ENCODE measurements around the gene SMC3. TPM values are rescaled to one million over a fixed set of nuclear protein-coding genes. Genes with fewer than 3 reads are reported as not detected.

The SMC3 gene
- 40.4 and 42.3 TPM in 2 replicates for total RNA-seq (2014; rRNA removed; shearing (Covaris generic); ENCODE audit: low replicate concordance)

DNA sequence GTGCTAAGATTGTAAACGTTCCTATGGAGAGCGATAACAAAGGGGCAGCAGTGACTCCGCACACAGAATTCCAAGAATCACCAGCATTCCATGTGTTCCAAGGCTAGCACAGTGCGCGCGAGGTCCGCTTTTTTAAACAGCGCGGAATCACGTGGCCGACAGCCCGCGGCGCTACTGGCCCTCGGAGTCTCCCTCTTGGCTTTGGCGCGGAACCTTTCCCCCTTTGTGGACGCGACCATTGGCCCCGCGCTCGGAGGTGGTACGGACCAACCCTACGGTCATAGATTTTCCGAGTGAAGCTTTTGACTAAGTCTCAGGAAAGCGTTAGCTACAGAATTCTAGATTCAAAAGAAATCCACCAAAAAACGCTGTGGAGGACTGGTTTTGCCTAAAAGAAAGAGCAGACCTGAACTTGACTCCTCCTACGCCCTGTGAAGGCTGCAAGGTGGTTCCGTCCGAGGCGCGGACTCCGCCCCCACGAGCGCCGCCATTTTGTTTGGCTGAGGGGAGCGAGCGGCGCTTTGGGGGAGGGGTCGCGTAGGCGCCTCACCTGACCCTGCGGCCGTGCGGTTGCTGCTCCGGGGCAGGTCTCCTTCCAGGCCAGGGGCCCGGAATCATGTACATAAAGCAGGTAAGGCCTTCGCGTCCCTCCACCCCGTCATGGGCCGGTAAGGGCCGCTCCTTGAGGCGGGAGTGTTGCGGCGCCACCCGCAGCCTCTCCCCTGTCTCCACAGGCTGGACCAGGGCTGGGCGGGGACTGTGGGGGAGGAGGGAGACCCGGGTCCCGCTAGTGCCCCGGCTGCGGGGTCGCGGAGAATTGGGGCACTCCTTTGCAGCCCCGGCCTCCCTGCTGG lies at the start of gene SMC3:
Gene SMC3 (plus strand): TSS at position 495 of the 854 bp plus-strand sequence. CDS start 122 bp downstream, at position 617.
- peak; percentile 97 for DNase-seq
- Histone ChIP-seq H3K9me3 (ENCODE audit: low read length) (no peaks in the 10 kb centered on the region), H3K79me2 (ENCODE audit: low read length) (peaks cover 48% of the 10 kb centered on the region)

DNA sequence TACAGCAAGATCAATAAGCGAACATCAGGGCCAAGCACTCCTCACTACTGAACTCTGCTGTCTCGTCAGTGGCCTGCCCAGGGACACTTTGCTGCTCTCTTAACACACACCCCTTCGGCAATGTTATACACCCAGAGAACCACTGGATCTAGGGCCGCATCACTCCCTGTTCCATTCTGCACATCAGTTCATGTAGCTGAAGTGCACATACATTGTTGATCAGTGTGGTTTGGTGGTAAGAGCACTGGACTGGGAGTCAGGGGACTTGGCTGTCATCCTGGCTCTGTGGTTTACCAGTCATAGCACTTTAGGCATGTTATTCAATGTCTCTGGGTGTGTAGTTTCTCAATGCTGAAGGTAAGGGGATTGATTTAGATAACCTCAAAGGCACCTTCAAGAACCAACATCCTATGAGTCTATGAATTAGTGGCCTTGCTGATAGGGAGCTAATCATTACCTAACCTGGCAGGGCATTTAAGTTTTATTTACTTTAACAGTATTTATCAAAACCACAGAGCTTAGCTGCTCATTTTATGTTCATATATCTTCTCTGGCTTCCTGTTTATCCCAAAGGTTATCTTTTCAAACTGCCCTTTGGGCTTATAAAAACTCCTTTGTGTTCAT lies 45.0 kb upstream of the SMC3 start:
- no peak overlapping the region for H3K9ac ChIP-seq (ENCODE audit: low read length)
- no peak overlapping the region for H3K4me3 ChIP-seq (ENCODE audit: low read length)
- H3K27me3 ChIP-seq (ENCODE audit: low read length): no peaks in the 10 kb centered on the region
- no peaks in the 10 kb centered on the region for H3K9me2 ChIP-seq (replicated peaks; ENCODE audit: insufficient read depth, low read length)
- no peaks in the 10 kb centered on the region for H3K9me3 ChIP-seq (ENCODE audit: low read length)
- no peaks in the 10 kb centered on the region for H4K20me1 ChIP-seq (ENCODE audit: insufficient read depth, low read depth, low read length)
- H3K36me3 ChIP-seq (ENCODE audit: insufficient read depth, low read length): no peaks in the 10 kb centered on the region
- H3K4me2 ChIP-seq (ENCODE audit: low read depth, low read length, poor library complexity, severe bottlenecking): no peak overlapping the region
- no peak for DNase-seq
- no peaks in the 10 kb centered on the region for H3K4me1 ChIP-seq (ENCODE audit: low read length)
- H3K79me2 ChIP-seq (ENCODE audit: low read length): no peaks in the 10 kb centered on the region
- no peak overlapping the region for H2AFZ ChIP-seq (ENCODE audit: low read length)
- H3K27ac ChIP-seq (ENCODE audit: low read length): no peak overlapping the region

More for the DNA sequence above, at the start of gene SMC3:
- peaks cover 54% of the 10 kb centered on the region for H3K4me1 ChIP-seq (ENCODE audit: low read length)
- peak within 1 kb of the TSS; percentile 90 for H3K27ac ChIP-seq (ENCODE audit: low read length)
- H3K4me2 ChIP-seq (ENCODE audit: low read depth, low read length, poor library complexity, severe bottlenecking): peak within 1 kb of the TSS; percentile 83
- peak within 1 kb of the TSS; percentile 94 for H3K4me3 ChIP-seq (ENCODE audit: low read length)
- peak within 1 kb of the TSS; percentile 94 for H3K9ac ChIP-seq (ENCODE audit: low read length)
- H3K36me3 ChIP-seq (ENCODE audit: insufficient read depth, low read length): peaks cover 11% of the 10 kb centered on the region
- 0 out of 2 replicates have a peak, but pooled peaks cover 9% of the 10 kb centered on the region for H4K20me1 ChIP-seq (ENCODE audit: insufficient read depth, low read depth, low read length)
- H2AFZ ChIP-seq (ENCODE audit: low read length): peak within 1 kb of the TSS; percentile 85
- H3K9me2 ChIP-seq (replicated peaks; ENCODE audit: insufficient read depth, low read length): no peaks in the 10 kb centered on the region
- H3K27me3 ChIP-seq (ENCODE audit: low read length): no peaks in the 10 kb centered on the region

DNA sequence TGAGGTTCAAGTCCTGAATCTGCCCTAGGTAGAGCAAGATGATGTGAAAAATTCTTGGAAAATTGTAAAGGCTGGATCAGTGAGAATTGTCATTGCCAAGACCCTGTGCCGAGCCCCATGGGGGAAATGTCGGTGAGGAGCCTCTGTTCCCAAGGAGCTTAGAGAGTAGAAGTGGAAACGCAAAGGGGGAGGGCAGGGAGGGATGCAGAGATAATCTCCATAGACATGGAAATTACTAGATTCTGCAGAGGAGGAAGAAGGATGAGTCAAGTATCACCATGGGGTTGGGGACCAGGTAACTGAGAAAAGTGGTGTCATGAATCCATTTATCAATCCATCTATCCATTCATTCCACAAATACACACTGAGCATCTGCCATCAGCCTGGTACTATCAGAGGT lies 43.8 kb upstream of the SMC3 start:
- H3K9ac ChIP-seq (ENCODE audit: low read length): no peak overlapping the region
- H3K36me3 ChIP-seq (ENCODE audit: insufficient read depth, low read length): no peaks in the 10 kb centered on the region
- no peak overlapping the region for H3K4me3 ChIP-seq (ENCODE audit: low read length)
- H3K9me3 ChIP-seq (ENCODE audit: low read length): no peaks in the 10 kb centered on the region
- H3K4me2 ChIP-seq (ENCODE audit: low read depth, low read length, poor library complexity, severe bottlenecking): no peak overlapping the region
- no peaks in the 10 kb centered on the region for H3K9me2 ChIP-seq (replicated peaks; ENCODE audit: insufficient read depth, low read length)
- H3K79me2 ChIP-seq (ENCODE audit: low read length): no peaks in the 10 kb centered on the region
- no peak for DNase-seq
- H3K27ac ChIP-seq (ENCODE audit: low read length): no peak overlapping the region
- H3K27me3 ChIP-seq (ENCODE audit: low read length): no peaks in the 10 kb centered on the region
- no peak overlapping the region for H2AFZ ChIP-seq (ENCODE audit: low read length)
- no peaks in the 10 kb centered on the region for H3K4me1 ChIP-seq (ENCODE audit: low read length)
- no peaks in the 10 kb centered on the region for H4K20me1 ChIP-seq (ENCODE audit: insufficient read depth, low read depth, low read length)

DNA sequence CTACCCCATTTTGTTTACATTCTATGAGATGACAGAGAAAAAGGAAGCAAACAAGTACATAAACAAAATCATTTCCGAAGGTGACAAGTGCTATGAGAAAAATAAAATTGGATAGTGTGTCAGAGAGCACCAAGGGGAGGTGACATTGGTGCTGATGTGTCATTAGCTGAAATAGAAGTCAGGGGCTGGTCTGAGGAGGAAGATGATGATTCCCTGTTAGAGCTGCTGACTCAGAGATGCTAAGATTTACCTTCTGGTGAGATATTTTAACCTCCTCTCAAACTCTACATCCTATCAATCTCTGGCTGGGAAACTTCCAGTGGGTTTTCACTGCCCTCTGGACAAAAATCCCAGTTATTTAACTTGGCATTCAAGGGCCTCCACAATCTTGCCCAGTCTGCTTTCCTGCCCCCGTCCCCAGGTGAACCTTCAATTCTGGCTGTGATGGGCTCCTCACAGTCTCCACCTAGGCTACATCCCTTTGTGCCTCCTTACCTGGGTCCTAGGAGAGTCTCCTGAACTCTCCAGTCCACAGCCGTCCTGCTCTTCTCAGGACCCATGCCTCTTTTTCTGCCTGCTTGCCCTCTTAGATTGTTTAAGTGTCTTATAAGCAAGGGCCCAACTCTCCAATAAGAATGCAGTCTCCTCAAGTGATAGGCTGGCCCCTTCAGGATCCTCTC lies 43.2 kb upstream of the SMC3 start:
- no peaks in the 10 kb centered on the region for H3K36me3 ChIP-seq (ENCODE audit: insufficient read depth, low read length)
- no peak overlapping the region for H3K9ac ChIP-seq (ENCODE audit: low read length)
- DNase-seq: no peak
- no peaks in the 10 kb centered on the region for H3K9me3 ChIP-seq (ENCODE audit: low read length)
- no peaks in the 10 kb centered on the region for H3K79me2 ChIP-seq (ENCODE audit: low read length)
- H3K4me3 ChIP-seq (ENCODE audit: low read length): no peak overlapping the region
- no peaks in the 10 kb centered on the region for H3K4me1 ChIP-seq (ENCODE audit: low read length)
- H3K9me2 ChIP-seq (replicated peaks; ENCODE audit: insufficient read depth, low read length): no peaks in the 10 kb centered on the region
- no peaks in the 10 kb centered on the region for H4K20me1 ChIP-seq (ENCODE audit: insufficient read depth, low read depth, low read length)
- H2AFZ ChIP-seq (ENCODE audit: low read length): no peak overlapping the region
- H3K4me2 ChIP-seq (ENCODE audit: low read depth, low read length, poor library complexity, severe bottlenecking): no peak overlapping the region
- no peak overlapping the region for H3K27ac ChIP-seq (ENCODE audit: low read length)
- no peaks in the 10 kb centered on the region for H3K27me3 ChIP-seq (ENCODE audit: low read length)

DNA sequence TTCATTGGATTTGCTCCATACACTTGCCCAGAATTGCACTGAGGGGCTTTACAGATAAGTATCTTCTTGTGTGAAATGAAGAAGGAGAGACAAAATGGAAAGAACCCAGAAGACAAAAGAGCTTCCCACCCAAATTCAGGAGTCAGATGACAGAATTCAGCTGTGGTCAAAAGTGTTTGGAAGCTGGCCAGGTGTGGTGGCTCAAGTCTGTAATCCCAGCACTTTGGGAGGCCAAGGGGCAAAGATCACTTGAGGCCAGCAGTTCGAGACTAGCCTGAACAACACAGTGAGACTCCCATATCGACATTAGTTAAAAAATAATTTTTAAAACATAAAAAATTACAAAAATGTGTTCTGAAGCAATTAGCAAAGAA lies 42.6 kb upstream of the SMC3 start:
- Histone ChIP-seq H3K9me2 (replicated peaks; ENCODE audit: insufficient read depth, low read length) (no peaks in the 10 kb centered on the region), H3K4me1 (ENCODE audit: low read length) (no peaks in the 10 kb centered on the region), H2AFZ (ENCODE audit: low read length) (no peak overlapping the region), H4K20me1 (ENCODE audit: insufficient read depth, low read depth, low read length) (no peaks in the 10 kb centered on the region), H3K9me3 (ENCODE audit: low read length) (no peaks in the 10 kb centered on the region), H3K79me2 (ENCODE audit: low read length) (no peaks in the 10 kb centered on the region), H3K27ac (ENCODE audit: low read length) (no peak overlapping the region), H3K9ac (ENCODE audit: low read length) (no peak overlapping the region), H3K4me3 (ENCODE audit: low read length) (no peak overlapping the region), H3K36me3 (ENCODE audit: insufficient read depth, low read length) (no peaks in the 10 kb centered on the region), H3K4me2 (ENCODE audit: low read depth, low read length, poor library complexity, severe bottlenecking) (no peak overlapping the region), H3K27me3 (ENCODE audit: low read length) (no peaks in the 10 kb centered on the region)
- no peak for DNase-seq

DNA sequence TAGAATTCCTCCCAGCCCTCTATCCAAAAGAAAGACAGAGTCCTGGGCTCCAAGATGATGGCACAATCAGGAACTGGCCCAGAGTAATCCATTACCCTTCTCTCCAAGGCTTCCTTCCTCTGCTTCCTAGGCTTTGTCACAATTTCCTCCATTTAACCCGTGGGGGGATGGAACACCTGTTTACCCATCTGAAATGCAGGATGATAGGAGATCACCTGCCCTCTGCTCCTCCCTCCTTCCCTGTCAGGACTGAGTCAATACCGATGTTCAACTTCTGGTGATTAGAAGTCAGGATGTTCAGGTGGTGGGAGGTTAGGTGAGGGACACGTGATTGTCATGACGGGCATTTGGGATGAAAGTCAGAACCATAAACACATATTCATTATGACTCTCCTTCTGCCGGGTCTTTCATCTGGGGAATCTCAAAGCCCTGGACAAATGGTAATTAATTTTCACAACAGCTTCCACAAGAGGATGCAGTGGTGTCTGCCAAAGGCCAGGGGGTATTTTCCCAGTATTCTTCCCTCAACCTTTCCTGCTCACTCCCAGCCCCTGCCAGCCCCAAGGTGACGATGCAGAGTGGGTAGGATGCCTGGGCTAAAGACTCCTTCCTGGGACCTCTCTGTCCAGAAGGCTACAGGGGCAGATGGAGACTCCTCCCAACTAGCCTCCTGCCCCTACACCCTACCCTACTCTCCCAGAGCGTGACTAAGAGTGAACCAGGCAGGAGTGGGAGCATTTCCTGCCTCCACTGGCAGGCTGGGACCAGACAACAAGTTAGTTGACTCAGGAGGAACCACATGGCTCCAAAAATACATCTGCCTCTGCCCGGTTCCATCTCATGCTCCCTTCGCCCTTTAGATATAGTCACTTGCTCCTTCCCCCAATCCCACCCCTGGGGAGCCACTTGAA lies 41.9 kb upstream of the SMC3 start:
- Histone ChIP-seq H3K27ac (ENCODE audit: low read length) (no peak overlapping the region), H3K9me3 (ENCODE audit: low read length) (no peaks in the 10 kb centered on the region), H3K79me2 (ENCODE audit: low read length) (no peaks in the 10 kb centered on the region), H3K4me3 (ENCODE audit: low read length) (no peak overlapping the region), H3K36me3 (ENCODE audit: insufficient read depth, low read length) (no peaks in the 10 kb centered on the region), H2AFZ (ENCODE audit: low read length) (no peak overlapping the region), H3K9ac (ENCODE audit: low read length) (no peak overlapping the region), H3K4me2 (ENCODE audit: low read depth, low read length, poor library complexity, severe bottlenecking) (no peak overlapping the region), H4K20me1 (ENCODE audit: insufficient read depth, low read depth, low read length) (no peaks in the 10 kb centered on the region), H3K27me3 (ENCODE audit: low read length) (no peaks in the 10 kb centered on the region), H3K4me1 (ENCODE audit: low read length) (no peaks in the 10 kb centered on the region), H3K9me2 (replicated peaks; ENCODE audit: insufficient read depth, low read length) (no peaks in the 10 kb centered on the region)
- DNase-seq: no peak

DNA sequence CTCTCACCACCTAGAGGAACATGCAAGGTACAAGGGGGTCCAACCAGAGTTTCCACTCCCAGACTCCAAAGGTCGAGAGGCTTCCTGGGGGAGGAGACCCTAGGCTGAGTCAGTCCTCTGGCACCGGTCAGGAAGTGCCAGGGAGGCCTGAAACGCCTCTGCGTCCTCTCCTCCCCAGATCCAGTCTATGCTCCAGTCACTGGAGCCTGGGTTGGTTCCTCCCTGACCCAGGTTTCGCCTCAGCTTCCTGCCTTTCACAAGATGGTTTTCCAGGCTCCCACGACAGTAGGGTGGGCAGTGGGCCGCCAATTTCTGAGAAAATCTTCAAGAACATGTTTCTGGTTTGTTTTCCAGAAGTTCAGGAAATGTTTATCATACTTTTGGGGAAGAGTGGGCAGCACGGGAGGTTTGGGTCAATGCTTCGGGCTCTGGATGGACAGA lies 39.7 kb upstream of the SMC3 start:
- Histone ChIP-seq H4K20me1 (ENCODE audit: insufficient read depth, low read depth, low read length) (no peaks in the 10 kb centered on the region), H3K9me2 (replicated peaks; ENCODE audit: insufficient read depth, low read length) (no peaks in the 10 kb centered on the region), H3K27me3 (ENCODE audit: low read length) (no peaks in the 10 kb centered on the region), H3K36me3 (ENCODE audit: insufficient read depth, low read length) (no peaks in the 10 kb centered on the region), H3K4me3 (ENCODE audit: low read length) (no peak overlapping the region), H3K4me1 (ENCODE audit: low read length) (no peaks in the 10 kb centered on the region), H3K79me2 (ENCODE audit: low read length) (no peaks in the 10 kb centered on the region), H2AFZ (ENCODE audit: low read length) (no peak overlapping the region), H3K9ac (ENCODE audit: low read length) (no peak overlapping the region), H3K4me2 (ENCODE audit: low read depth, low read length, poor library complexity, severe bottlenecking) (no peak overlapping the region), H3K9me3 (ENCODE audit: low read length) (no peaks in the 10 kb centered on the region), H3K27ac (ENCODE audit: low read length) (no peak overlapping the region)
- no peak for DNase-seq
